Breast epithelium (tissue), 4 donors: Measurements from ENCODE around the gene DSEL. TPM values are rescaled to one million over a fixed set of nuclear protein-coding genes. Genes with fewer than 3 reads are reported as not detected.

ENCODE experiments used
- DNase-seq, 2 donors: peaks; one replicate each; pipeline ENCODE4 v3.0.0-alpha.2; 2019; ENCODE audit warnings: low spot score in 2 of 2
- H3K27ac ChIP-seq, 2 donors: fragments of 200-600 bp; sonication (generic) in 1 of 2; one replicate each; pipeline ENCODE4 v1.5.1; 2016 to 2019; ENCODE audit warnings: mild to moderate bottlenecking in 1 of 2
- H3K27me3 ChIP-seq, 2 donors: fragments of 200-600 bp; sonication (generic) in 1 of 2; one replicate each; pipeline versions ENCODE4 v1.5.1 to v1.6.0; 2017 to 2019; ENCODE audit warnings: control low read depth in 1 of 2, mild to moderate bottlenecking in 1 of 2
- H3K36me3 ChIP-seq: fragments of 200-600 bp; one replicate; pipeline ENCODE4 v1.5.1; 2019
- H3K4me1 ChIP-seq, 2 donors: fragments of 200-600 bp; sonication (generic); one replicate each; pipeline ENCODE4 v1.5.1; 2016 to 2019; ENCODE audit warnings: control low read depth in 1 of 2
- H3K4me3 ChIP-seq, 3 donors: fragments of 200-600 bp; sonication (generic); 1 replicate in 2 of 3; 2 replicates in 1 of 3; pipeline ENCODE4 v1.5.1; 2016 to 2019; ENCODE audit warnings: mild to moderate bottlenecking in 3 of 3, moderate library complexity in 2 of 3
- H3K9me3 ChIP-seq, 2 donors: fragments of 200-600 bp; sonication (generic) in 1 of 2; one replicate each; pipeline ENCODE4 v1.5.1; 2016 to 2019; ENCODE audit warnings: control low read depth in 1 of 2
- POLR2A ChIP-seq: fragments of 450-650 bp; IDR thresholded peaks from one replicate; pipeline ENCODE4 v1.6.1; 2016; ENCODE audit warnings: antibody characterized with exemption, mild to moderate bottlenecking, moderate library complexity
- POLR2AphosphoS5 ChIP-seq, 3 donors: sonication (generic); formaldehyde crosslinking; IDR thresholded peaks; one replicate each; pipeline ENCODE4 v1.6.1; 2017; ENCODE audit warnings: antibody characterized with exemption in 3 of 3
- intact Hi-C: fragments of 100-400 bp; cut with DNase I; formaldehyde crosslinking; loops from one replicate; pipeline ENCODE4 v1.15.1; 2023; ENCODE audit warnings: low total_unique reads
- total RNA-seq, 3 donors: library from RNA; depleted of rRNA; stranded (reverse); fragments of >200 nt; gene quantifications; one replicate each; pipeline ENCODE4 v1.1.0, GENCODE V29; 2016
- TF ChIP-seq, protein P1 (sequence below), 3 donors: fragments of 450-650 bp; IDR thresholded peaks; one replicate each; pipeline ENCODE4 v1.5.1; 2016 to 2017; ENCODE audit warnings: antibody characterized with exemption in 3 of 3, mild to moderate bottlenecking in 3 of 3, moderate library complexity in 3 of 3

The DSEL gene
- total RNA-seq, 3 donors from 2014 or later: 13.8 to 34.1 (median 14.5) TPM

DNA sequence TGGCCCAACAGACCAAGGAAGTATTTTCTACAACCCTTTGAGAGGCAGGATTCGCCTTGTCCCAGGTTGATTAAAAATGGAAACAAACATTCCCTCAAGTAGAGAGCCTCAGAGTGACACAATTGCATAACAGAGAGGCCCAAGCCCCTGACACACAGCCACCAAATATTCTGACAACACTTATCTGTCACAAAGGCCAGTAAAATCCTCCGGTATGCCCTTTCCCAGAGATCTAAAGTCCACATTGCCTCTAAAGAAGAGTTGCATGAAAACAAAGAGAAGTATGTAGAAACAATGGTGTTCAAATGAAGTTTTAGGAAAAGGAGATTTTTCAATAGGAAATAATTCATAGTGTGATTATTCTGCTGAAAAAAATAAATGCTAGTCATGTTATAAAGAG, 32.1 kb downstream of the DSEL start:
- Histone ChIP-seq H3K4me1 (no peaks in the 10 kb centered on the region), H3K27ac (no peak overlapping the region), H3K27me3 (no peaks in the 10 kb centered on the region), H3K36me3 (no peaks in the 10 kb centered on the region), H3K9me3 (no peaks in the 10 kb centered on the region), H3K4me3 (no peak overlapping the region)
- TF ChIP-seq, protein P1, sequence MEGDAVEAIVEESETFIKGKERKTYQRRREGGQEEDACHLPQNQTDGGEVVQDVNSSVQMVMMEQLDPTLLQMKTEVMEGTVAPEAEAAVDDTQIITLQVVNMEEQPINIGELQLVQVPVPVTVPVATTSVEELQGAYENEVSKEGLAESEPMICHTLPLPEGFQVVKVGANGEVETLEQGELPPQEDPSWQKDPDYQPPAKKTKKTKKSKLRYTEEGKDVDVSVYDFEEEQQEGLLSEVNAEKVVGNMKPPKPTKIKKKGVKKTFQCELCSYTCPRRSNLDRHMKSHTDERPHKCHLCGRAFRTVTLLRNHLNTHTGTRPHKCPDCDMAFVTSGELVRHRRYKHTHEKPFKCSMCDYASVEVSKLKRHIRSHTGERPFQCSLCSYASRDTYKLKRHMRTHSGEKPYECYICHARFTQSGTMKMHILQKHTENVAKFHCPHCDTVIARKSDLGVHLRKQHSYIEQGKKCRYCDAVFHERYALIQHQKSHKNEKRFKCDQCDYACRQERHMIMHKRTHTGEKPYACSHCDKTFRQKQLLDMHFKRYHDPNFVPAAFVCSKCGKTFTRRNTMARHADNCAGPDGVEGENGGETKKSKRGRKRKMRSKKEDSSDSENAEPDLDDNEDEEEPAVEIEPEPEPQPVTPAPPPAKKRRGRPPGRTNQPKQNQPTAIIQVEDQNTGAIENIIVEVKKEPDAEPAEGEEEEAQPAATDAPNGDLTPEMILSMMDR (IDR thresholded peaks at IDR 0.05): no peak
- no peak for TF ChIP-seq POLR2A
- no peak for TF ChIP-seq POLR2AphosphoS5 (IDR thresholded peaks at IDR 0.05)
- intact Hi-C loops: no loop called here
- DNase-seq: no peak

GRCh38 chr18:67483952-67484351, 32.6 kb downstream of the DSEL start:
- Histone ChIP-seq H3K27ac (no peak overlapping the region), H3K4me1 (no peaks in the 10 kb centered on the region), H3K36me3 (no peaks in the 10 kb centered on the region), H3K27me3 (no peaks in the 10 kb centered on the region), H3K9me3 (no peaks in the 10 kb centered on the region), H3K4me3 (no peak overlapping the region)
- no peak for DNase-seq
- intact Hi-C loops: no loop called here
- TF ChIP-seq, protein P1 (IDR thresholded peaks at IDR 0.05): no peak
- TF ChIP-seq POLR2A (no peak), POLR2AphosphoS5 (IDR thresholded peaks at IDR 0.05) (no peak)

GRCh38 chr18:67483237-67483636, 33.3 kb downstream of the DSEL start:
- Histone ChIP-seq H3K9me3 (no peaks in the 10 kb centered on the region), H3K27me3 (no peaks in the 10 kb centered on the region), H3K27ac (no peak overlapping the region), H3K4me1 (no peaks in the 10 kb centered on the region), H3K4me3 (no peak overlapping the region), H3K36me3 (no peaks in the 10 kb centered on the region)
- intact Hi-C loops: no loop called here
- no peak for TF ChIP-seq POLR2A
- no peak for TF ChIP-seq POLR2AphosphoS5 (IDR thresholded peaks at IDR 0.05)
- TF ChIP-seq, protein P1 (IDR thresholded peaks at IDR 0.05): no peak
- no peak for DNase-seq

DNA sequence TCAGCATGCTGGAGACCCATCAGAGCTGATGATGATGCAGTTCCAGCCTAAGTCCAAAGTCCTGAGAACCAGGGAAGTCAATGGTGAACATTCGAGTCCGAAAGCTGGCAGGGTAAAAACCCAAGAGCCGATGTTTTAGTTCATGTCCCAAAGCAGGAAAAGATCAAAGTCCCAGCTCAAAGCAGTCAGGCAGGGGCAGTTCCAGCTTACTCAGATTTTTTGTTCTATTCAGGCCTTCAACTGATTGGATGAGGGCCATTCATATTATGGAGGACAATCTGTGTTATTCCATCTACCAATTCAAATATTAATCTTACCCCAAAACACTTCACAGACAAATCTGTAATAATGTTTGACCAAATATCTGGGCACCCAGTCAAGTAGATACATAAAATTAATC, 38.3 kb downstream of the DSEL start:
- TF ChIP-seq POLR2A (no peak), POLR2AphosphoS5 (IDR thresholded peaks at IDR 0.05) (no peak)
- TF ChIP-seq, protein P1 (IDR thresholded peaks at IDR 0.05): no peak
- H3K4me1 ChIP-seq: no peaks in the 10 kb centered on the region
- intact Hi-C loops: no loop called here
- DNase-seq: no peak
- no peaks in the 10 kb centered on the region for H3K27me3 ChIP-seq
- no peak overlapping the region for H3K27ac ChIP-seq
- H3K36me3 ChIP-seq: no peaks in the 10 kb centered on the region
- H3K9me3 ChIP-seq: no peaks in the 10 kb centered on the region
- H3K4me3 ChIP-seq: no peak overlapping the region

DNA sequence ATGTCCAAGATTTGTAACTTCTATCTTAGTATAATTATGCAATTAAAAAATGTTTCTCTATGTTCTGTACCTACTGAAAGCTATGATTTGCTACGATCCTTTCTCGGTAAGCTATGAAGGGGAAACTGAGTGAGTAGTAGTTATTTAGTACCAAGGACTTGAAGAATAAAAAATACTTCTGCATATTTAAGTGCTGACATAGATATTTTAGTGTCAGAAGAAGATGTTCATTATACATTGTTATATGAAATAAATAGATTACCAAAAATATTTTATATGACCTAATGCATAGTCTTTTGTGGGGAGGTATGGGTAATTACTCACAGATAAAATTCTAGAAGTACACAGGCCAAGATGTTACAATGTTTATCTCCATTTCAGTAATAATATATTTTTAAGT, 39.0 kb downstream of the DSEL start:
- TF ChIP-seq POLR2A: no peak
- TF ChIP-seq, protein P1 (IDR thresholded peaks at IDR 0.05): no peak
- no peak for TF ChIP-seq POLR2AphosphoS5 (IDR thresholded peaks at IDR 0.05)
- H3K4me1 ChIP-seq: no peaks in the 10 kb centered on the region
- H3K27me3 ChIP-seq: no peaks in the 10 kb centered on the region
- H3K9me3 ChIP-seq: no peaks in the 10 kb centered on the region
- DNase-seq: no peak
- no peak overlapping the region for H3K4me3 ChIP-seq
- intact Hi-C loops: no loop called here
- no peak overlapping the region for H3K27ac ChIP-seq
- no peaks in the 10 kb centered on the region for H3K36me3 ChIP-seq
